C4-2B (cell line): ENCODE data around the gene MOB3B.
A peak's percentile ranks its signal among the peaks of the same experiment; 100 is the strongest.

Experiments
- H3K27ac ChIP-seq: fragments of 450-650 bp; 2 replicates; pipeline ENCODE4 v1.5.1; 2017
- CTCF ChIP-seq: fragments of 450-650 bp; conservative IDR thresholded peaks from 2 replicates; pipeline ENCODE4 v1.5.1; 2017; ENCODE audit warnings: mild to moderate bottlenecking
- ZFX ChIP-seq: fragments of 450-650 bp; IDR thresholded peaks from 2 replicates; pipeline ENCODE4 v1.6.1; 2017

Gene MOB3B

DNA sequence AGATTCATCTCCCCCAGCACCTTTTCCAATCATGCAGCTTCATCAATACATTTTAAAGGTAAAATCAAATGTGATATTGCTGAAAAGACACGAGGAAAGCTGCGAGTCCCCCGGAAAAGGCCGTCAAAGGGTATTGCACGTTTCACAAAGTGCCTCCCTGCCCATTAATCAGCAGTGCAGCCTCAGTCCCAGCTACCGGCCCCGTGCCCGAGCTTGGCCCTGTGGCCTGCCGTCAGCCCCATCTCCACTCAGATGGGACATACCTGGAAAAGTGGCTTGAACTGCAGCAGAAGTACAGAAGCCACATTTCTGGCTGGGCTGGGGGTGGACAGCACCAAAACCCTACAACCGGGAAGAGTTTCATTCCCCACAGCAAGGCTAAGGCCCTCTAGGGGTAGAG is 192.8 kb downstream of the MOB3B start:
- TF ChIP-seq CTCF (no peak), ZFX (no peak)
- H3K27ac ChIP-seq, result no peak overlapping the region

- TF ChIP-seq CTCF, result no peak
- no peak for TF ChIP-seq ZFX
- no peak overlapping the region for H3K27ac ChIP-seq
These were observed 193.5 kb downstream of the MOB3B start for GRCh38 chr9:27336126-27336525.

GRCh38 chr9:27335075-27335474 is 194.5 kb downstream of the MOB3B start:
- no peak for TF ChIP-seq ZFX
- TF ChIP-seq CTCF, result no peak
- H3K27ac ChIP-seq, result no peak overlapping the region

DNA sequence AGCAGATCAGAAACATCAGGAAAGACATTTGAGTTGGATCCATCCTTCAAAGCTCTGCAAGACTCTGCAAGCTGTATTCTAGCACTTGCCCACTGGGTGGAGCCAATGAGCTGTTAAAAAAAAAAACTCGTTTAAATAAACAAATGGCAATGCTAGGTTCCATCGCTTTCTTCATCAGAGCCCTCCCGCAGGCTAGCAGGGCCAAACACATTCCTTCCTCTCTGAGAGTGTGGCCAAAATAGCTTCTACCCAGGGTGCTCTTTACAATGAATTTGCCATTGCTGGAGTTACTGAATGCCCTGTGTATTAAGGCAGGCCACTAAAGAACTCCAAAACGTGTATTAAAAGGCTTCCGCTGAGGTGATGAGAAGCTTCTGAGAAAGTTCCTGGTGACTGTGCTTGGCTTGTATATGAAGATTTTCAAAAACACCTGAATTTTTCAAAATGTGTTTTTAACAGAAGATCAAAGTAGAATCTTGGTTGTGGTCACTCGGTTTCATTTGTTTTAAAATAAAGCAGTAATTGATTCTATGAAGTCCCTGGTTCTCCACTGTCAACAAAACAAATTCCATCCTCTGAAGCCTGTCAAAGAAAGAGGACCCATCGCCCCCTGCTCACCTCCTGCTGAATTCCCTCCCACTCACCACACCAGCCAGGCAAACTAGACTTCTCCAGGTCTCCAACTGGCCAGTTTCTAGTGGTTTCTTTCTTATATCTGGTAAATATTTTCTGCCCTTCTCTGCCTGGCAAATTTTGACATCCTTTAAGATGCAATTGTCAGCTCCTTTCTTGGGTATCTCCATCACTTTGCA is 196.2 kb downstream of the MOB3B start:
- no peak for TF ChIP-seq ZFX
- TF ChIP-seq CTCF, result peak; percentile 84
- H3K27ac ChIP-seq, result no peak overlapping the region

- no peak overlapping the region for H3K27ac ChIP-seq
- TF ChIP-seq ZFX (no peak), CTCF (no peak)
These were observed 198.2 kb downstream of the MOB3B start for GRCh38 chr9:27331393-27331792.

DNA sequence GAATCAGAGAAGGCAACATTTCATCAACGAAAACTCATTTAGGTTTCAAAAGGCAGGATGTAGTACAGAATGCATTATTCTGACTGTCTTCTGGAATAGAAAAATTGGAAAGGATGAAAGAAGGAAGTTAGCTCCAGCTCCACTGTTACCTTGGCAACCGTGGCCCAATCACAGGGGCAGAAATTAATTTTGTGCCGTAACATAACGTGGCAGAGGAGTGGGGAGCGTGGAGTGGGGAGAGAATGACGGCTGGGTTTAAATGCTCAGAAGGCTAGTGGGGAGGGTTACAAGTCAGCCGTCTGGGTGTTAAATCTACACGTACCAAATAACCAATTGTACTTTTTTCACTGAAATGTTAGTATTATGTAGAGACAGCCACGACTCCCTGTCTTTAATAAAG is 200.3 kb downstream of the MOB3B start:
- TF ChIP-seq CTCF (no peak), ZFX (no peak)

DNA sequence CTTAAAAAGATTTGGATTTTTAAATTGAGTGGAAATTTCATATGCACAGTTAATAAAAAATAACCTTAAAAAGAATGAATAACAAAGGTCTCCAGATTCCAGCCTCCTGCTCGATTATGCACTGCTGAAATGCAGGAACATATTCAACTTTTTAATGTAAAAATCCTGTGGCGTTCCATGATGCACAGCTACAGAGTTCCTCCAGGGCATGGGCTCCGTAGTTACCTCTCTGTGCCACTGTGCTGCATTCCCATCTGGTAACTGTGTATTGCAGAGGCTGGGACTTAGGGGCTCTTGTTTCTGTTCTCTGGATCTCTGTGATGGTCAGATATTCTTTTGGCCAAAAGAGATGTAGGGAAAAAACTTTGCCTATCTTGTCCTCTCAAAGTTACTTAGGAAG is 201.1 kb downstream of the MOB3B start:
- TF ChIP-seq CTCF (no peak), ZFX (no peak)
- no peak overlapping the region for H3K27ac ChIP-seq

More for the DNA sequence above, 200.3 kb downstream of the MOB3B start:
- H3K27ac ChIP-seq, result no peak overlapping the region
